ENCODE results near the gene KLF1.

The KLF1 gene

GRCh38 chr19:12836529-12836863, 50.5 kb downstream of the KLF1 start:
- no peak for DNase-seq

GRCh38 chr19:12834976-12835757, 51.8 kb downstream of the KLF1 start:
- peak; percentile 13 for DNase-seq

GRCh38 chr19:12834566-12834943, 52.4 kb downstream of the KLF1 start, which contains the start of gene RTBDN:
RTBDN (minus strand) TSS chr19:12834579; CDS start chr19:12829979, 4,600 bp downstream.
- DNase-seq, result peak; percentile 20

Data from NCI-H2171 (cell line).